Endothelial cell (in vitro differentiated cells): ENCODE measurements around the gene MED13L. TPM values are rescaled to one million over a fixed set of nuclear protein-coding genes. Genes with fewer than 3 reads are reported as not detected.

Source experiments
- DNase-seq: peaks from one replicate; pipeline ENCODE4 v3.0.0; 2021; ENCODE audit warnings: low spot score
- H3K27ac Mint-ChIP-seq: one replicate; pipeline ENCODE4 v1.8.0; 2021; ENCODE audit warnings: mixed read lengths, inconsistent platforms; ENCODE audit not compliant: unreplicated experiment
- H3K27me3 Mint-ChIP-seq: one replicate; pipeline ENCODE4 v1.8.0; 2021; ENCODE audit warnings: mild to moderate bottlenecking, moderate library complexity, mixed read lengths, inconsistent platforms; ENCODE audit not compliant: unreplicated experiment
- H3K36me3 Mint-ChIP-seq: one replicate; pipeline ENCODE4 v1.8.0; 2021; ENCODE audit warnings: mild to moderate bottlenecking, low read depth, mixed read lengths, inconsistent platforms; ENCODE audit not compliant: unreplicated experiment
- H3K4me1 Mint-ChIP-seq: one replicate; pipeline ENCODE4 v1.8.0; 2021; ENCODE audit warnings: mild to moderate bottlenecking, mixed read lengths, inconsistent platforms; ENCODE audit not compliant: unreplicated experiment
- H3K4me3 Mint-ChIP-seq: one replicate; pipeline ENCODE4 v1.8.0; 2021; ENCODE audit warnings: mild to moderate bottlenecking, mixed read lengths, inconsistent platforms; ENCODE audit not compliant: unreplicated experiment
- H3K9me3 Mint-ChIP-seq: one replicate; pipeline ENCODE4 v1.8.0; 2021; ENCODE audit warnings: mixed read lengths, inconsistent platforms; ENCODE audit not compliant: unreplicated experiment
- CTCF ChIP-seq: fragments of 200-600 bp; sonication (generic); IDR thresholded peaks from one replicate; pipeline ENCODE4 v1.5.0; 2021; ENCODE audit warnings: antibody characterized with exemption; ENCODE audit not compliant: unreplicated experiment
- total RNA-seq: library from RNA; stranded (reverse); fragmentation: NEBNext Ultra II Directional; extraction: Animal tissue kit (Norgen Biotek cat#: 25700); gene quantifications from one replicate; pipeline ENCODE4 v1.2.1, GENCODE V29; 2021; ENCODE audit not compliant: unreplicated experiment

Gene MED13L
- total RNA-seq, 1 donor from 2014 or later = 97.0 TPM

GRCh38 chr12:116318576-116319232 is 41.2 kb upstream of the MED13L start:
- peaks cover 2% of the 10 kb centered on the region for H3K27me3 Mint-ChIP-seq
- no peaks in the 10 kb centered on the region for H3K36me3 Mint-ChIP-seq
- H3K9me3 Mint-ChIP-seq = no peaks in the 10 kb centered on the region
- TF ChIP-seq CTCF = no peak
- DNase-seq = no peak
- H3K4me3 Mint-ChIP-seq = no peak overlapping the region
- H3K4me1 Mint-ChIP-seq = no peaks in the 10 kb centered on the region
- no peak overlapping the region for H3K27ac Mint-ChIP-seq

GRCh38 chr12:116317986-116318575 is 40.6 kb upstream of the MED13L start:
- Mint-ChIP-seq H3K36me3 (no peaks in the 10 kb centered on the region), H3K9me3 (no peaks in the 10 kb centered on the region), H3K4me3 (no peak overlapping the region), H3K27me3 (peaks cover 2% of the 10 kb centered on the region), H3K4me1 (no peaks in the 10 kb centered on the region), H3K27ac (no peak overlapping the region)
- DNase-seq = no peak
- no peak for TF ChIP-seq CTCF

- H3K27ac Mint-ChIP-seq = no peak overlapping the region
Observed at GRCh38 chr12:116317139-116317538, 39.6 kb upstream of the MED13L start.

GRCh38 chr12:116314477-116314876 is 37.0 kb upstream of the MED13L start:
- no peak for DNase-seq
- H3K27me3 Mint-ChIP-seq = peaks cover 2% of the 10 kb centered on the region
- no peaks in the 10 kb centered on the region for H3K36me3 Mint-ChIP-seq
- no peaks in the 10 kb centered on the region for H3K4me1 Mint-ChIP-seq
- no peak for TF ChIP-seq CTCF
- H3K9me3 Mint-ChIP-seq = no peaks in the 10 kb centered on the region
- H3K27ac Mint-ChIP-seq = no peak overlapping the region
- no peak overlapping the region for H3K4me3 Mint-ChIP-seq

More at GRCh38 chr12:116317139-116317538, 39.6 kb upstream of the MED13L start:
- Mint-ChIP-seq H3K4me1 (no peaks in the 10 kb centered on the region), H3K36me3 (no peaks in the 10 kb centered on the region), H3K27me3 (peaks cover 2% of the 10 kb centered on the region), H3K9me3 (no peaks in the 10 kb centered on the region), H3K4me3 (no peak overlapping the region)
- no peak for TF ChIP-seq CTCF
- DNase-seq = no peak

- Mint-ChIP-seq H3K4me3 (no peak overlapping the region), H3K27ac (no peak overlapping the region), H3K9me3 (no peaks in the 10 kb centered on the region), H3K36me3 (no peaks in the 10 kb centered on the region), H3K27me3 (peaks cover under 1% of the 10 kb centered on the region), H3K4me1 (no peaks in the 10 kb centered on the region)
- no peak for TF ChIP-seq CTCF
- no peak for DNase-seq
Observed at GRCh38 chr12:116313194-116313927, 35.9 kb upstream of the MED13L start.
